Fibroblast of lung (primary cell): Measurements from ENCODE around the gene FGD4. TPM values are rescaled to one million over a fixed set of nuclear protein-coding genes. Genes with fewer than 3 reads are reported as not detected.
"Not testable (repeated sequence)": the region's sequence is repeated elsewhere in the genome, so short reads cannot be mapped to it uniquely, and the experiment has no call there.

ENCODE experiments used
- DNase-seq, 2 donors: peaks; one replicate each; pipeline versions ENCODE4 v3.0.0 to v3.0.0-alpha.2; 2010; ENCODE audit warnings: low read depth in 2 of 2
- H2AFZ ChIP-seq: 2 replicates; pipeline ENCODE4 v1.5.1; 2012; ENCODE audit warnings: low read length, control low read depth, inconsistent platforms
- H3K27ac ChIP-seq: 2 replicates; pipeline ENCODE4 v1.5.1; 2011; ENCODE audit warnings: low read length, control low read depth; ENCODE audit not compliant: insufficient read depth
- H3K27me3 ChIP-seq: 2 replicates; pipeline ENCODE4 v1.5.1; 2011; ENCODE audit warnings: mild to moderate bottlenecking, low read length; ENCODE audit not compliant: control insufficient read depth, insufficient read depth
- H3K36me3 ChIP-seq: 2 replicates; pipeline ENCODE4 v1.5.1; 2011; ENCODE audit warnings: low read length; ENCODE audit not compliant: control insufficient read depth, insufficient read depth
- H3K4me1 ChIP-seq: 2 replicates; pipeline ENCODE4 v1.5.1; 2011; ENCODE audit warnings: low read length; ENCODE audit not compliant: control insufficient read depth, insufficient read depth; ENCODE audit errors: extremely low read depth
- H3K4me2 ChIP-seq: 2 replicates; pipeline ENCODE4 v1.5.1; 2011; ENCODE audit warnings: low read length, control low read depth; ENCODE audit not compliant: insufficient read depth; ENCODE audit errors: extremely low read depth
- H3K4me3 ChIP-seq, 4 experiments: fragments of 200-600 bp in 1 of 4; sonication (generic) in 1 of 4; replicated peaks in 1 of 4; 2 replicates each; pipeline ENCODE4 v1.5.1; 2011 to 2016; ENCODE audit warnings: low read length in 4 of 4, low read depth in 3 of 4, mild to moderate bottlenecking in 3 of 4, control low read depth in 2 of 4, inconsistent platforms in 1 of 4, mixed read lengths in 1 of 4; ENCODE audit not compliant: insufficient read depth in 1 of 4; ENCODE audit errors: control extremely low read depth in 1 of 4
- H3K79me2 ChIP-seq: 2 replicates; pipeline ENCODE4 v1.5.1; 2012; ENCODE audit warnings: mild to moderate bottlenecking, low read length, inconsistent platforms; ENCODE audit not compliant: control insufficient read depth, insufficient read depth
- H3K9ac ChIP-seq: 2 replicates; pipeline ENCODE4 v1.5.1; 2011; ENCODE audit warnings: mild to moderate bottlenecking, low read length, control low read depth; ENCODE audit not compliant: insufficient read depth
- H3K9me3 ChIP-seq: 2 replicates; pipeline ENCODE4 v1.5.1; 2012; ENCODE audit warnings: low read depth, low read length; ENCODE audit not compliant: control insufficient read depth, insufficient read depth
- H4K20me1 ChIP-seq: 2 replicates; pipeline ENCODE4 v1.5.1; 2011; ENCODE audit warnings: low read length; ENCODE audit not compliant: control insufficient read depth, insufficient read depth; ENCODE audit errors: extremely low read depth
- CTCF ChIP-seq, 2 donors: IDR thresholded peaks in 1 of 2; conservative IDR thresholded peaks in 1 of 2; 1 replicate in 1 of 2; 2 replicates in 1 of 2; pipeline ENCODE4 v1.5.1; 2011 to 2012; ENCODE audit warnings: low read length in 2 of 2, control low read depth in 1 of 2, inconsistent platforms in 1 of 2, low read depth in 1 of 2, mild to moderate bottlenecking in 1 of 2
- EZH2 ChIP-seq: IDR thresholded peaks from 2 replicates; pipeline ENCODE4 v1.5.1; 2012; ENCODE audit warnings: low read length, control low read depth, mild to moderate bottlenecking; ENCODE audit errors: missing control alignments
- polyA plus RNA-seq, 2 donors: library from polyadenylated mRNA; depleted of rRNA in 1 of 2; stranded (reverse) in 1 of 2; unstranded in 1 of 2; fragments of >200 nt; gene quantifications; 2 replicates each; pipeline ENCODE4 v1.2.1, GENCODE V29; 2011 to 2012; ENCODE audit warnings: missing spikeins in 1 of 2
- total RNA-seq: library from RNA; depleted of rRNA; stranded (reverse); fragments of >200 nt; gene quantifications from 2 replicates; pipeline ENCODE4 v1.2.1, GENCODE V29; 2014

FGD4 gene
- total and polyA plus RNA-seq, 2 donors (not counting 1 experiment from before 2014, with no cell fraction given) = 7.6 to 12.2 TPM

GRCh38 chr12:32522331-32523221 lies 123.2 kb downstream of the FGD4 start:
- no peaks in the 10 kb centered on the region for H3K9me3 ChIP-seq
- no peaks in the 10 kb centered on the region for H3K4me1 ChIP-seq
- no peaks in the 10 kb centered on the region for H4K20me1 ChIP-seq
- no peak overlapping the region for H3K9ac ChIP-seq
- peak overlapping the region; percentile 41 for H2AFZ ChIP-seq
- no peak overlapping the region for H3K27ac ChIP-seq
- DNase-seq = peak in 1 of 2 donors; percentile 26
- no peaks in the 10 kb centered on the region for H3K36me3 ChIP-seq
- H3K4me2 ChIP-seq = no peak overlapping the region
- no peak overlapping the region for H3K4me3 ChIP-seq
- H3K27me3 ChIP-seq = no peaks in the 10 kb centered on the region
- TF ChIP-seq CTCF (conservative IDR thresholded peaks at IDR 0.05 in 1 of 2, IDR thresholded peaks at IDR 0.05 in 1 of 2; ENCODE audit: low read depth in 1 of 2, low read length in 2 of 2) (no peak), EZH2 (no peak)
- no peaks in the 10 kb centered on the region for H3K79me2 ChIP-seq

- H4K20me1 ChIP-seq, H3K9me3 ChIP-seq, H3K9ac ChIP-seq, H3K4me1 ChIP-seq, DNase-seq, H2AFZ ChIP-seq, H3K36me3 ChIP-seq, H3K27me3 ChIP-seq, H3K27ac ChIP-seq, H3K4me2 ChIP-seq, H3K4me3 ChIP-seq, H3K79me2 ChIP-seq: not testable (repeated sequence)
Measured at GRCh38 chr12:32525802-32526201, 126.4 kb downstream of the FGD4 start.

- H3K36me3 ChIP-seq, H3K4me3 ChIP-seq, H3K79me2 ChIP-seq, H3K9me3 ChIP-seq, H2AFZ ChIP-seq, H3K4me2 ChIP-seq, H3K9ac ChIP-seq, H3K27me3 ChIP-seq, H3K27ac ChIP-seq, DNase-seq, H4K20me1 ChIP-seq, H3K4me1 ChIP-seq: not testable (repeated sequence)
Measured at GRCh38 chr12:32526343-32526742, 127.0 kb downstream of the FGD4 start.

- DNase-seq = no peak
- H3K9ac ChIP-seq = no peak overlapping the region
- H3K4me2 ChIP-seq = no peak overlapping the region
- H3K4me1 ChIP-seq = peaks cover 5% of the 10 kb centered on the region
- peaks cover 1% of the 10 kb centered on the region for H3K79me2 ChIP-seq
- no peak overlapping the region for H3K27ac ChIP-seq
- H3K27me3 ChIP-seq = no peaks in the 10 kb centered on the region
- H2AFZ ChIP-seq = no peak overlapping the region
- no peak for TF ChIP-seq CTCF (conservative IDR thresholded peaks at IDR 0.05 in 1 of 2, IDR thresholded peaks at IDR 0.05 in 1 of 2; ENCODE audit: low read depth in 1 of 2, low read length in 2 of 2)
- TF ChIP-seq EZH2 = no peak
- no peaks in the 10 kb centered on the region for H4K20me1 ChIP-seq
- H3K4me3 ChIP-seq = no peak overlapping the region
- no peaks in the 10 kb centered on the region for H3K36me3 ChIP-seq
- no peaks in the 10 kb centered on the region for H3K9me3 ChIP-seq
Measured at GRCh38 chr12:32532422-32532821, 133.1 kb downstream of the FGD4 start.
